Measurements from ENCODE around the gene AK5.
"Not testable (repeated sequence)": the region's sequence is repeated elsewhere in the genome, so short reads cannot be mapped to it uniquely, and the experiment has no call there.

AK5 gene

GRCh38 chr1:77290576-77290975, 8.8 kb downstream of the AK5 start:
- no peak for DNase-seq

GRCh38 chr1:77292551-77292950, 10.7 kb downstream of the AK5 start:
- DNase-seq, result no peak

- DNase-seq, result no peak
Observed at GRCh38 chr1:77300566-77300965, 18.7 kb downstream of the AK5 start.

- no peak for DNase-seq
Observed at GRCh38 chr1:77303387-77303786, 21.6 kb downstream of the AK5 start.

GRCh38 chr1:77308889-77309621, 27.2 kb downstream of the AK5 start:
- no peak for DNase-seq

GRCh38 chr1:77310924-77311323, 29.1 kb downstream of the AK5 start:
- no peak for DNase-seq

GRCh38 chr1:77312364-77312763, 30.5 kb downstream of the AK5 start:
- DNase-seq, result not testable (repeated sequence)

GRCh38 chr1:77313491-77313890, 31.7 kb downstream of the AK5 start:
- no peak for DNase-seq

- no peak for DNase-seq
Observed at GRCh38 chr1:77316006-77316405, 34.2 kb downstream of the AK5 start.

- no peak for DNase-seq
Observed at GRCh38 chr1:77316966-77317365, 35.1 kb downstream of the AK5 start.

GRCh38 chr1:77319036-77319705, 37.4 kb downstream of the AK5 start:
- DNase-seq, result no peak

GRCh38 chr1:77322061-77322900, 40.5 kb downstream of the AK5 start:
- no peak for DNase-seq

GRCh38 chr1:77333501-77333900, 51.7 kb downstream of the AK5 start:
- no peak for DNase-seq

GRCh38 chr1:77336729-77337128, 54.9 kb downstream of the AK5 start:
- no peak for DNase-seq

GRCh38 chr1:77339326-77339725, 57.5 kb downstream of the AK5 start:
- DNase-seq, result no peak

GRCh38 chr1:77341195-77341594, 59.4 kb downstream of the AK5 start:
- no peak for DNase-seq

- no peak for DNase-seq
Observed at GRCh38 chr1:77342745-77343144, 60.9 kb downstream of the AK5 start.

GRCh38 chr1:77347646-77348045, 65.8 kb downstream of the AK5 start:
- DNase-seq, result no peak

- no peak for DNase-seq
Observed at GRCh38 chr1:77348549-77348948, 66.7 kb downstream of the AK5 start.

GRCh38 chr1:77349275-77349674, 67.5 kb downstream of the AK5 start:
- no peak for DNase-seq

- no peak for DNase-seq
Observed at GRCh38 chr1:77350012-77350770, 68.4 kb downstream of the AK5 start.

- no peak for DNase-seq
Observed at GRCh38 chr1:77354536-77354935, 72.7 kb downstream of the AK5 start.

- no peak for DNase-seq
Observed at GRCh38 chr1:77355010-77355409, 73.2 kb downstream of the AK5 start.

All from stimulated activated naive CD4-positive, alpha-beta T cell treated with Interleukin-2 at 50 U/mL for 16 hours (primary cell).